GM10266 (cell line): ENCODE measurements around the gene TEAD3.

ENCODE experiments used
- DNase-seq: peaks from one replicate; pipeline ENCODE4 v3.0.0; 2012; ENCODE audit errors: extremely low spot score
- TF ChIP-seq, protein P1 (sequence below): IDR thresholded peaks from 2 replicates; pipeline ENCODE4 v1.5.1; 2012; ENCODE audit warnings: mild to moderate bottlenecking, low read depth; ENCODE audit not compliant: control insufficient read depth, insufficient read depth; ENCODE audit errors: missing control alignments

TEAD3 gene

DNA sequence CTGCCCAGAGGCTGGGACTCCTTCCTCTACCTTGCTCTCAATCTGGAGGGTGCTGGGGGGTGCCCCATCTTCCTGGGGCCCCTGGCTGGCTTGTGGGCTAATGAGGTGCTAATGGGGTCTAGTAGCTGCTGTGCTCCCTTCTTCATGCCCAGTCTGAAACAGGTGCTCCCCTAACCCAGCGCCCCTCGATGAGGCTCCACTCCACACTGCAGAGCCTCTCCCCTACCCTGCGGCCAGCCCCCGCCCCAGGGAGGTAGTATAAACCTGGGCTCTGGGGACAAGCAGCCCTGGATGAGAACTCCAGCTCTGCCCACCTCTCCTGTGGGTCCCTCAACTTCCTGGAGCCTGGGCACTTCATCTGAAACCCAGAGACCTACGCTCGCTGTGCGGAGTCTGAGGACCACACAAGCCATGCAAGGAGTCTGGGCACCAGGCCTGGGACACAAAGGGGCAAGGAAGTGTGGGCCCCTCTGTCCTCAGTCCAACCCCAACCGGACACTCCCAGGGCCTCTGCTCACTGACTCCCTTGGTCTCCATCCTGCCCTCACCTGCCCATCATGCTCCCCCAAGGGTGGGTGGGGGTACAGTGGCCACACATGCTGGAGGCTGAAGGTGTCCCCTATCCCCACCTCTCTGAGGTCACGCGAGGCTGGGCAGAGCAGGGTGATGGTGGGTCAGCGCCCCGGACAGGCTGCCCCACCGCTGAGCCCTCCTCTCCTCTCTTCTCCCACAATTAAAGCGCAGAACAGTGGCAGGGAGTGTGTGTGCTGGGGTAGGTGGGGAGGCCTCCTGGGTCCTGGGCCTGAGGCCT is 22.5 kb downstream of the TEAD3 start:
- DNase-seq, result no peak

DNA sequence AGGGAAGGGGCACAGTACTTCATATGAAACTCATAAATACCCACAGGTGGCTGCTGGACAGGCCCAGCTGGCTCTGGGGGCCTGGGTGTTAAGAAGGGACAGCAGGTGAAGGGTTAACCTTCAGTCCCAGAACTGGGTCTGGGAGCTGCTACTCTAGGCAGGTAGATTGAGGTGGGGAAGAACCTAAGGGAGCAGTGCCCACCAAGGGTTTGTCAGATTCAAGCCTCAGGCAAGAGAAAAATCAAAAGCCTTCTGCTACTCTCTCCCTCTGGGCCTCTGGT is 23.1 kb downstream of the TEAD3 start:
- TF ChIP-seq, protein P1, sequence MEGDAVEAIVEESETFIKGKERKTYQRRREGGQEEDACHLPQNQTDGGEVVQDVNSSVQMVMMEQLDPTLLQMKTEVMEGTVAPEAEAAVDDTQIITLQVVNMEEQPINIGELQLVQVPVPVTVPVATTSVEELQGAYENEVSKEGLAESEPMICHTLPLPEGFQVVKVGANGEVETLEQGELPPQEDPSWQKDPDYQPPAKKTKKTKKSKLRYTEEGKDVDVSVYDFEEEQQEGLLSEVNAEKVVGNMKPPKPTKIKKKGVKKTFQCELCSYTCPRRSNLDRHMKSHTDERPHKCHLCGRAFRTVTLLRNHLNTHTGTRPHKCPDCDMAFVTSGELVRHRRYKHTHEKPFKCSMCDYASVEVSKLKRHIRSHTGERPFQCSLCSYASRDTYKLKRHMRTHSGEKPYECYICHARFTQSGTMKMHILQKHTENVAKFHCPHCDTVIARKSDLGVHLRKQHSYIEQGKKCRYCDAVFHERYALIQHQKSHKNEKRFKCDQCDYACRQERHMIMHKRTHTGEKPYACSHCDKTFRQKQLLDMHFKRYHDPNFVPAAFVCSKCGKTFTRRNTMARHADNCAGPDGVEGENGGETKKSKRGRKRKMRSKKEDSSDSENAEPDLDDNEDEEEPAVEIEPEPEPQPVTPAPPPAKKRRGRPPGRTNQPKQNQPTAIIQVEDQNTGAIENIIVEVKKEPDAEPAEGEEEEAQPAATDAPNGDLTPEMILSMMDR, result no peak
- DNase-seq, result no peak

More for the DNA sequence above, 22.5 kb downstream of the TEAD3 start:
- TF ChIP-seq, protein P1, result no peak

DNA sequence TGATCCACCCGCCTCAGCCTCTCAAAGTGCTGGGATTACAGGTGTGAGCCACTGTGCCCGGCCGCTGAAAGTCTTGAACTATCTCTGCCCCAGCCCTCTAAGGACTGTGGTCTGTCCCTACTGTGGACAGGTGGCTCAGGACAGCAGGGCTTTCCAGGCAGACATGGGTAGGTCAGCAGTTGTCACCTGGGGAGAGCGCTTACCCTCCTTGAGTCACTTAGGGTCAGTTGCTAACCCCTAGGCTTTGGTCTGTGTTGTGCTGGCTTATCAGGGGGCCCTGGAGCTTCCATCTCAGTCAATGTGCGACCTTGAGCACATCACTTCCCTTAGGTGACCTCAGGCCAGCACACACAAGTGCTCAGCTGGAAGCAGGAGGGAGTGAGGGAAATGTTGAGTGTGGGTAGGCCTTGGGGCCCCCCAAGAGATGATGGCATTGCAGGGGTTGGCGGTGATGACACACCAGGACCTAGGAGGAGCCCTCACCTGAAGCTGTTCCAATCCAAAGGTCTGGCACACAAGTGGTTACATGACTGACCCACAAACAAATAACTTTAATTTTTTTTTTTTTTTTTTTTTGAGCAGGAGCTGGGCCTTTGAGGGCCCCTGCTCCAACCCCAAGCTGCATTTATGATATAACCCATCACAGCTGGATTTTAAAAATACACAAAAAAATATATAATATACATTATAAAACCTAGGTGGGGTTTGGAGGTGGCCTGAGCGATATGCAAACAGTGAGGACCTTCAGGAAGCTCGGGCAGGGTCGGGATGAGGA is 23.6 kb downstream of the TEAD3 start:
- TF ChIP-seq, protein P1, result no peak
- no peak for DNase-seq

DNA sequence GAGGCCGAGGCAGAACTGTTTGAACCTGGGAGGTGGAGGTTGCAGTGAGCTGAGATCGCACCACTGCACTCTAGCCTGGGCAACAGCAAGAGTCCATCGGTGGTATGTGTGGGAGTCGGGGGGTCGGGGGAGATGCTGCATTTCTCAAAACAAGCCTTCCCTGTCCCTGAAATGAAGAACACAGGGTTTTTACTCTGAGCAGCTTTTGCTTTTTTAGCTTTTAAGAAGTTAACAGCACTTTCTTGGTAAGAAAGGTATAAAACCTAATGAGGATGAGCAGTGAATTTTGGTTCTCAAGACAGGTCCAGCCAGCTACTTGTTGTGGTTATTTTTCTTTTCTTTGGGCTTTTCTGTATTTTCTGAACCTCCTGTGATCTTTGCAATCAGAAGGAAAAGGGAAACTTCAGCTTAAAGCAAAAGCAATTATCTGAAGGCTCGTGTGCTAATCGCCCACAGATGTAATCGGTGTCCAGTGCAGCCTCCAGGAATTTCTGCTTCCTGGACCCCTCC is 25.0 kb downstream of the TEAD3 start:
- TF ChIP-seq, protein P1, result no peak

DNA sequence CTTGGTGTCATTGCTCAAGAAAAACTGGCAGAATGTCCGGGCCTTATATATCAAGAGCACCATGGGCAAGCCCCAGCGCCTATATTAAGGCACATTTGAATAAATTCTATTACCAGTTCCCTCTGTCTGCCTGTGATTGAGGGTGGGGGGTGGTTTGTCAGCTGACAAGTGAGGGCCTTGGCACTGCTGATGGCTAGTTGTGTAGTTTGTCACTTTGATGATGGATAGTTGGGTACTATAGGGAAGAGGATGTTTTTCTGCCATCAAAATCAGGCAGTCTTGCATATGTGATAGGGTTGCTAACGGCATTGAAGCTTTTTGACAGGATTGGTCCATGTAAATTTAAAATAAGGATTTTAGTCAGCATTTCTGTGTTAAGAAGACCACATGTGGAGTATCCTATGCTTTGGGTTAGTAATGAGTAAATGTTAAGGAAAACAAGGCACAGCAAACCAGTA is 26.2 kb downstream of the TEAD3 start:
- TF ChIP-seq, protein P1, result no peak
- no peak for DNase-seq

More for the DNA sequence above, 25.0 kb downstream of the TEAD3 start:
- no peak for DNase-seq

DNA sequence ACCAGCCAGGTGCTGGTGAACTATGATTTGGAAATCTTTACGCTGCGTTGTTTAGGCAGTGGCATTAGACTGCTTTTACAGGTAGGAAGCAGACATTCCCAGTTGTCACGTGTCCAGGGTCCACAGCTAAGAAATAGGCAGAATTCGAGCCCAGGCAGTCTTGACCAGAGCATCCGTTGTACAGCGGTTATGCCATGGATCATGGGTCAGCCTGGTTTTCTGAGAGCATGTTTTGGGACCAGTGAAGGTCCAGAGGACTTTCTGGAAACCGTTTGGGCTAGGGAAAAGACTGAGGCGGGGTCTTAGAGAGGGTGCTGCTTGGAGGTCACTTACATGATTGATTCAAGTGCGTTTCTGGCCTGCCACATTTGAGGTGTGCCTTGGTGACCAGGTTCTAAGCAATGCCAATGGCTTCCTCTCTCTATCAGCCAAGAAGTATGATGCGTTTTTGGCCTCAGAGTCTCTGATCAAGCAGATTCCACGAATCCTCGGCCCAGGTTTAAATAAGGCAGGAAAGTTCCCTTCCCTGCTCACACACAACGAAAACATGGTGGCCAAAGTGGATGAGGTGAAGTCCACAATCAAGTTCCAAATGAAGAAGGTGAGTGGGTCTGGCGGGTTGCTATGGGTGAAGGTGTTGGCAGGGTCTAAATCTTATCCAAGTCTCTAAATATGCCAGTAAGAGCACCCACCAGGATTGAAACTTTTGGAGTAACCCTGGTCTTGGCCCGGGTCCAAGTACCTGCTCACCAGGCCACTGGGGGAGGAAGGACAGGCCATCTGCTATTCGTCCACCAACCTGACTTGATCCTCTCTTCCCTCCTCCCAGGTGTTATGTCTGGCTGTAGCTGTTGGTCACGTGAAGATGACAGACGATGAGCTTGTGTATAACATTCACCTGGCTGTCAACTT is 26.9 kb downstream of the TEAD3 start:
- TF ChIP-seq, protein P1, result no peak
- DNase-seq, result no peak
